Small intestine (tissue), 7 donors: ENCODE measurements around the gene MORN5. TPM values are rescaled to one million over a fixed set of nuclear protein-coding genes. Genes with fewer than 3 reads are reported as not detected.

Experiments used
- DNase-seq, 2 donors: peaks; one replicate each; pipeline versions ENCODE4 v3.0.0 to v3.0.0-alpha.2; 2013
- FAIRE-seq: peaks from 2 replicates; lab custom pipeline; 2012; peaks lifted over from hg19 to GRCh38; lab: Jason Lieb, UNC
- H3K27ac ChIP-seq, 3 donors: one replicate each; pipeline ENCODE4 v1.5.1; 2013; ENCODE audit warnings: low read length in 2 of 3, mild to moderate bottlenecking in 2 of 3, control low read depth in 1 of 3, inconsistent platforms in 1 of 3, low read depth in 1 of 3, moderate library complexity in 1 of 3
- H3K27me3 ChIP-seq, 3 donors: one replicate each; pipeline ENCODE4 v1.6.1; 2013; ENCODE audit warnings: low read length in 3 of 3, inconsistent platforms in 1 of 3; ENCODE audit not compliant: control insufficient read depth in 3 of 3, insufficient read depth in 3 of 3
- H3K36me3 ChIP-seq, 3 donors: one replicate each; pipeline ENCODE4 v1.6.1; 2013; ENCODE audit warnings: low read length in 3 of 3, inconsistent platforms in 1 of 3, low read depth in 1 of 3, mild to moderate bottlenecking in 1 of 3, moderate library complexity in 1 of 3; ENCODE audit not compliant: control insufficient read depth in 3 of 3, insufficient read depth in 2 of 3
- H3K4me1 ChIP-seq, 3 donors: one replicate each; pipeline ENCODE4 v1.6.1; 2013; ENCODE audit warnings: low read length in 2 of 3, inconsistent platforms in 1 of 3, low read depth in 1 of 3, mild to moderate bottlenecking in 1 of 3, moderate library complexity in 1 of 3; ENCODE audit not compliant: control insufficient read depth in 3 of 3, insufficient read depth in 2 of 3
- H3K4me3 ChIP-seq, 3 donors: one replicate each; pipeline ENCODE4 v1.5.1; 2013; ENCODE audit warnings: low read length in 3 of 3, control low read depth in 1 of 3, inconsistent platforms in 1 of 3, low read depth in 1 of 3, mild to moderate bottlenecking in 1 of 3, moderate library complexity in 1 of 3
- H3K9me3 ChIP-seq, 2 donors: one replicate each; pipeline ENCODE4 v1.6.1; 2013; ENCODE audit warnings: low read depth in 1 of 2, low read length in 1 of 2; ENCODE audit not compliant: control insufficient read depth in 2 of 2, insufficient read depth in 1 of 2
- WGBS, 3 donors: extraction: QIAGEN DNeasy Blood & Tissue Kit; methylation state at CpG; one replicate each; pipeline ENCODE4 v1.1.7; 2013; 5-methylcytosine and 5-hydroxymethylcytosine counted together
- polyA plus RNA-seq, 4 donors: library from polyadenylated mRNA; stranded (reverse) in 3 of 4; unstranded in 1 of 4; fragments of 200-250 nt in 3 of 4; fragments of 120-200 nt in 1 of 4; gene quantifications; one replicate each; pipeline versions ENCODE4 v1.2.1 to v1.2.3, GENCODE V29; 2013
- donor health status: healthy with polysubstance abuse.
- donor health status: control.
- donor health status: control.
- donor health status: Bipolar disorder and iron deficiency.
- donor health status: healthy.

The MORN5 gene
- polyA plus RNA-seq, 4 donors, result not detected

GRCh38 chr9:122234022-122234748 is 74.5 kb downstream of the MORN5 start:
- FAIRE-seq, result no peak
- Histone ChIP-seq H3K36me3 (peaks cover 0 to 2% (median 2%) of the 10 kb centered on the region in 3 donors), H3K27ac (no peak overlapping the region), H3K27me3 (peaks cover 0 to 58% (median 17%) of the 10 kb centered on the region in 3 donors), H3K4me3 (no peak overlapping the region), H3K9me3 (no peaks in the 10 kb centered on the region), H3K4me1 (no peaks in the 10 kb centered on the region)
- 62 to 80% (median 69%) methylated on average over 7 of the region's 7 CpGs for WGBS, 3 donors
- DNase-seq, result no peak

GRCh38 chr9:122236681-122237080 is 77.0 kb downstream of the MORN5 start:
- Histone ChIP-seq H3K27me3 (peaks cover 0 to 33% (median 0%) of the 10 kb centered on the region in 3 donors), H3K36me3 (peaks cover 2 to 5% (median 2%) of the 10 kb centered on the region in 3 donors), H3K27ac (no peak overlapping the region), H3K4me1 (no peaks in the 10 kb centered on the region), H3K9me3 (no peaks in the 10 kb centered on the region), H3K4me3 (no peak overlapping the region)
- WGBS, 3 donors, result 71 to 78% (median 74%) methylated on average over 10 of the region's 10 CpGs
- DNase-seq (no peak), FAIRE-seq (no peak)

GRCh38 chr9:122239722-122240121 is 80.0 kb downstream of the MORN5 start:
- DNase-seq (no peak), FAIRE-seq (no peak)
- H3K4me1 ChIP-seq, result no peaks in the 10 kb centered on the region
- H3K27me3 ChIP-seq, result peaks cover 0 to 6% (median 0%) of the 10 kb centered on the region in 3 donors
- H3K27ac ChIP-seq, result no peak overlapping the region
- no peaks in the 10 kb centered on the region for H3K9me3 ChIP-seq
- WGBS, 3 donors, result 77 to 89% (median 88%) methylated on average over 5 of the region's 5 CpGs
- no peak overlapping the region for H3K4me3 ChIP-seq
- peaks cover 5 to 11% (median 9%) of the 10 kb centered on the region in 3 donors for H3K36me3 ChIP-seq

- no peak for FAIRE-seq
- WGBS, 3 donors, result 86 to 96% (median 94%) methylated on average over 3 of the region's 3 CpGs
- Histone ChIP-seq H3K27ac (no peak overlapping the region), H3K4me3 (no peak overlapping the region), H3K4me1 (no peaks in the 10 kb centered on the region), H3K27me3 (no peaks in the 10 kb centered on the region), H3K9me3 (no peaks in the 10 kb centered on the region), H3K36me3 (peaks cover 16 to 20% (median 20%) of the 10 kb centered on the region in 3 donors)
- DNase-seq, result no peak
Observed at GRCh38 chr9:122244349-122244748, 84.6 kb downstream of the MORN5 start.

GRCh38 chr9:122246666-122247065 is 87.0 kb downstream of the MORN5 start:
- WGBS, 3 donors, result 88 to 95% (median 89%) methylated on average over 3 of the region's 3 CpGs
- Histone ChIP-seq H3K36me3 (peaks cover 16 to 28% (median 19%) of the 10 kb centered on the region in 3 donors), H3K27ac (no peak overlapping the region), H3K9me3 (no peaks in the 10 kb centered on the region), H3K27me3 (no peaks in the 10 kb centered on the region), H3K4me3 (no peak overlapping the region), H3K4me1 (no peaks in the 10 kb centered on the region)
- no peak for DNase-seq
- FAIRE-seq, result no peak

GRCh38 chr9:122248448-122248865 is 88.7 kb downstream of the MORN5 start:
- peaks cover 14 to 24% (median 21%) of the 10 kb centered on the region in 3 donors for H3K36me3 ChIP-seq
- H3K4me3 ChIP-seq, result no peak overlapping the region
- DNase-seq (no peak), FAIRE-seq (no peak)
- WGBS, 3 donors, result 84 to 87% (median 84%) methylated on average over 5 of the region's 5 CpGs
- H3K27ac ChIP-seq, result no peak overlapping the region
- H3K9me3 ChIP-seq, result no peaks in the 10 kb centered on the region
- no peaks in the 10 kb centered on the region for H3K4me1 ChIP-seq
- no peaks in the 10 kb centered on the region for H3K27me3 ChIP-seq

Other genes starting within 250 kb of the MORN5 start
- gene TTLL11, start 66.6 kb upstream of the MORN5 start, polyA plus RNA-seq, result 1 to 10 TPM; 3.2 to 4.8 (median 3.9) TPM
- gene NDUFA8, start 129 bp upstream of the MORN5 start, polyA plus RNA-seq, result 100 to 1,000 TPM in 3 of 4 donors, 10 to 100 TPM in 1; 68.0 to 188 (median 106) TPM
- 1 to 10 TPM in 2 of 4 donors, under 1 TPM in 2; 0.27 to 7.7 (median 0.78) TPM for gene LHX6, start 69.0 kb downstream of the MORN5 start, polyA plus RNA-seq
- 10 to 100 TPM in 1 of 4 donors, 1 to 10 TPM in 3; 6.5 to 15.7 (median 8.5) TPM for gene RBM18, start 104.9 kb downstream of the MORN5 start, polyA plus RNA-seq
- gene MRRF, start 105.0 kb downstream of the MORN5 start, polyA plus RNA-seq, result 10 to 100 TPM; 46.2 to 72.7 (median 58.6) TPM
- gene PTGS1, start 211.1 kb downstream of the MORN5 start, polyA plus RNA-seq, result 1 to 10 TPM; 1.8 to 7.5 (median 3.9) TPM